A549 treated with AZD9567 at 1 μM for 4 hours (cell line): Measurements from ENCODE around the gene KLRF2. TPM values are rescaled to one million over a fixed set of nuclear protein-coding genes. Genes with fewer than 3 reads are reported as not detected.

Experiments used
- total RNA-seq: library from RNA; stranded (reverse); fragments of 200-300 nt; extraction: Qiagen RNA extraction; gene quantifications from 5 replicates; pipeline ENCODE4 v1.2.3, GENCODE V29; 2022; ENCODE audit not compliant: insufficient read depth

The KLRF2 gene, protein sequence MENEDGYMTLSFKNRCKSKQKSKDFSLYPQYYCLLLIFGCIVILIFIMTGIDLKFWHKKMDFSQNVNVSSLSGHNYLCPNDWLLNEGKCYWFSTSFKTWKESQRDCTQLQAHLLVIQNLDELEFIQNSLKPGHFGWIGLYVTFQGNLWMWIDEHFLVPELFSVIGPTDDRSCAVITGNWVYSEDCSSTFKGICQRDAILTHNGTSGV
- not detected in 5 replicates for total RNA-seq

DNA sequence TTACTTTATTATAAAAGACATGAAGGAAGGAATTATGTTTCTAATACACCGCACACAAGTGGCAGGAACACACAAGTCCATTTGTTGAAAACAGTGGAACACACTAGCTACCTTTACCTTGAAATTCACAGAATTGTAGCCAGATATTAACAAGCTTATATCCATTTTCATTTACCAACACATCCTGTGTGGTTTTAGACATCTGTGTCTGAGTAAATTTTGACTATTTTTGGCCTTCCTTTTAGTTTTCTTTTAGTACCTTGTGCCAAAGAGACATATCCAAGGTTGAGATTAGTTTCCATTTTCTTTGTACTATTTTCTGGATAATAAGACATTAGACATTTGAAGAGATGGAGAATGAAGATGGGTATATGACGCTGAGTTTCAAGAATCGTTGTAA, at the start of gene KLRF2:
KLRF2 (plus strand) TSS at position 244 of the 400 bp plus-strand sequence; CDS start at position 351, 107 bp downstream.

DNA sequence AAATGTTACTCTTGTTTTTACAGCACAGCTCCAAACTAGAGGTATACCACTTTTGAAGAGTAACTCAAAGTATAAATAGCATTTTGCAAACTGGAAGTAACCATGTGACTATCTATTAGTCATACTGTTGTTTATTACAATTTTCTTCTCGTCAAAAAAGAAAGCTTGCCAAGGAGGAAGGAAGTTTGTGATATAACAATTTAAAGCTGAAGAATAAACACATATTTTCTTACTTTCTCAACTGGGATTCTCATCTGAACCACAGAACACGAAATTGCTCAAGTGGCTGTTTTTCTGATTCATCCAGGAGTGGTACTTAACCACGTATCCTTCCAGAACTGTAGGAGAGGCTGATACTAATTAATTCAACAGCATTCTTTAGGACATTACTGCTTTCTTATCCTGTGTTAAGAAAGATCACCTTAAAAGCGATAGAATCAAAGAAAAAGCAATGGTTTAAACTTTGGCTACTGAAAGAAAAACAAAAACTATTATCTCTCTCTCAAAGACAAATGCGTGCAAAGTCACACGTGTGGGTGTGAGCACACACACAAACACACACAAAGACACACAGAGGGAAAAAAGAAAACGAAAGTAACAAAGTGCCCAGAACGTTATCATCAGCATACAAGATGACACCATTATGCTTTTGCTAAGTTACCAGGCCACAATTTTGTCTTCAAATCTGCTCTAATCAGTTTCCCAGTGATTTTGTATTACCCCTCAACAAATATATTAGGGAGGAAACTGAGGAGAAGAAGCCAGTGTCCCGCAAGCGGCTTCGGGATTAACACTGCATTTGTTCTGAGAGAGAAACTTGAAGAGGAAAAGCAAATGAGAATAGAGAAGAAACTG, 11.8 kb upstream of the KLRF2 start, which contains the start of gene CLEC2B:
CLEC2B (minus strand) TSS at position 48 of the 855 bp plus-strand sequence.

GRCh38 chr12:9932270-9932669, 51.0 kb downstream of the KLRF2 start, which contains the start of gene CLEC2A:
TSS of gene CLEC2A (minus strand) at chr12:9932370. CDS start at chr12:9932329, 41 bp downstream.

Other genes with a start within 250 kb of the KLRF2 start
- 0.60 to 1.5 TPM (median 0.81 TPM) in 5 replicates for gene CLEC2D, start 211.8 kb upstream of the KLRF2 start, total RNA-seq
- not detected in 5 replicates for gene CLECL1, start 148.4 kb upstream of the KLRF2 start, total RNA-seq
- gene CD69, start 120.6 kb upstream of the KLRF2 start, total RNA-seq = not detected in 5 replicates
- not detected in 5 replicates for gene KLRF1, start 54.0 kb upstream of the KLRF2 start, total RNA-seq
- gene CLEC2B, start 12.1 kb upstream of the KLRF2 start, total RNA-seq = 1.1 to 3.3 TPM (median 1.2 TPM) in 5 replicates
- gene CLEC2A, start 50.9 kb downstream of the KLRF2 start, total RNA-seq = not detected in 5 replicates
- gene CLEC12A, start 89.9 kb downstream of the KLRF2 start, total RNA-seq = not detected in 5 replicates
- gene CLEC1B, start 117.6 kb downstream of the KLRF2 start, total RNA-seq = not detected in 5 replicates
- not detected in 5 replicates for gene CLEC12B, start 129.1 kb downstream of the KLRF2 start, total RNA-seq
- gene CLEC9A, start 149.2 kb downstream of the KLRF2 start, total RNA-seq = not detected in 5 replicates
- not detected in 5 replicates for gene CLEC1A, start 217.5 kb downstream of the KLRF2 start, total RNA-seq
- not detected in 5 replicates for gene CLEC7A, start 248.7 kb downstream of the KLRF2 start, total RNA-seq